ENCODE results near the gene CAPZB.
A peak's percentile ranks its signal among the peaks of the same experiment; 100 is the strongest.

CAPZB gene

DNA sequence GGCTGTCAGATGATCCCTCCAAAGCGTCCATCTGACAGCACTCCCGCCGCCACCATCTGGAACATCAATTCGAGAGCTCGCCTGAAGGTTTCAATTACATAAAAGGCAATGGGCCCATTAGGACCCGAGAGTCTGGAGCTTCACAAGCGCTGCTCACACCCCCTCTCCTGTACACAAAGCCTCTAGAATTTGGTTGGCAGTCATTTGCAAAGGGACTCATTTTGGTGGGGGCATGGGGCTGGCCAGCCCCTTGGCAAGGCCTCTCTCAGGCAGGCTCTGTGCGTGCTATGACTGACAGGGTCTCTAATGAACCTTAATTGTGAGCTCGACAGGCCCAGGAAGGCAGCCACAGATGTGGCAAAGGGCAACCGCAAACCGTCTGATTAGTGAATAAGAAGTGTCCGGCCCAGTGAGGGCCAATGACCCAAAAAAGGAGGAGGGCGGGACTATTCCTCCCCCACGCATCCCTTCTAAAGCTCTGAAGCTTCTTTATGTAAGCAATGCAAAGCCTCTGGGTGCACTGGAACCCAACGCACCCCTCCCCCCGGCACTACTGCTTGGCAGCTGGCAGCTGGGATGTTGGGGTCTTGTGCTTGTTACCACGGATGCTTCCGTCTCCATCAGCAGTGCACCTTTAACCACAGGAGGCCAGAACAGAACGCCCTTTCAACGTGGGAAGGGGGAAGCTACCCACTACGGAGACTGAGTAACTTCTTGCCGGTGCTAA lies 79.4 kb downstream of the CAPZB start:
- no peak for DNase-seq (ENCODE audit: low read depth)

DNA sequence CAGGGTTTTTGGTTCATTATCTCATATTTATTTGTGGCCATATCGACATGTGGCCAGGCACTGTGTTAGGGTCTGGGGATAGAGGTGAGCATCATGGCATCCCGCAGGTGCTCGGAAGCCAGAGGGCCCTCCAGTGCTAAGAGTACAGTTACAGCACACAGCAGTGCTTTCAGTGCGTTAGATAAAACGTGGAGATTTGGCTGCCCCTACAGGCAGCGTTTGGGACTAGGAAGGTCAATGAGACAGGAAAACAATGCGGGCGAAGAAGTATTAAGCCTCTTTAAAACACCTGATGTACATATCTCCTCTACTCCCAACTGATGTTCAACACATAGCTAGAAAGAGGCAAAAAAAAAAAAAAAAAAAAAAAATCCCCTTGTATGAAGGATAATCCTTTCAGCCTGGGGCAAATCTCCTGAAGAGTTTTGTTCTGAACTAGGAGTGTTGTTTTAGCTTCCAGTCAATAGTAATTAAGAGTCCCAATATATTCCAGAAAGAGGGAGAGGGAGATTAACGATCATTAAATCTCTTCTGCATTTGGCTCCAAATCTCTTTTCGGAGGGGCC lies 80.1 kb downstream of the CAPZB start:
- DNase-seq (ENCODE audit: low read depth), result no peak

DNA sequence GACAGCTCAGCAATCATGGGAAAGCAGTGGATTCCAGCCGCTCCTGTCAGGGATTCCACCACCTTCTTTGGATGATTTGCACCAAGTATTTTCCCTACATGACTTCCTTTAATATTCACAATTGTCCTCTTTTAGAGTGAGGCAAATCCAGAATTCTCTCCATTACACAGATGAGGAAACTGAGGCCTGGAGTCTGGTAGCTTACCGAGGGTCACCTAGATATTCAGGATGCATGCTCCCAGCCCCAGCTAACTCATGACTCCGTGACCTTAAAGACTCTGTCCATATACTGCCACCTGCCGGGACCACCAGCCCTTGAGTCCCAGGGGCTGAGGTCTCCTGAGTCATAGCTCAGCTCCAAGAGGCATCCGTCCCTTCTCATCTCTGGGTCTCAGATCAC lies 80.6 kb downstream of the CAPZB start:
- no peak for DNase-seq (ENCODE audit: low read depth)

DNA sequence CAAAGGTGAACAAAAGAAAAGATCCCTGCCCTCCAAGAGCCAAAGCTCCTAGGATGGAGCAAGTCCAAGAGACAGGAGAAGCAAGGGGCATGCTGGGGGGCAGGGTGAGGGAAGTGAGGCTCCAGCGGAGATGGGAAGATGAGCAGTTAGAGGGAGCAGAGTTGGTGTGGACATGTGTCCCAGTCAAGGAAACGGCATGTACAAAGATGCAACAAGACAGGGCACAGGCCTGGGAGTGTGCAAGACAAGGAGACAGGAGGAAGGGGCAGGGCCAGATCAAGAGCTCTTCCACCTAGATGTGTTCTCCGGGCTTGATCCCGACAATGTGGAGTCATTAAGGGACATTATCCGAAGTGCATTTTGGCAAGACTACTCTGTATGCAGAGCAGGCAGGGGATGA lies 82.1 kb downstream of the CAPZB start:
- DNase-seq (ENCODE audit: low read depth), result no peak

DNA sequence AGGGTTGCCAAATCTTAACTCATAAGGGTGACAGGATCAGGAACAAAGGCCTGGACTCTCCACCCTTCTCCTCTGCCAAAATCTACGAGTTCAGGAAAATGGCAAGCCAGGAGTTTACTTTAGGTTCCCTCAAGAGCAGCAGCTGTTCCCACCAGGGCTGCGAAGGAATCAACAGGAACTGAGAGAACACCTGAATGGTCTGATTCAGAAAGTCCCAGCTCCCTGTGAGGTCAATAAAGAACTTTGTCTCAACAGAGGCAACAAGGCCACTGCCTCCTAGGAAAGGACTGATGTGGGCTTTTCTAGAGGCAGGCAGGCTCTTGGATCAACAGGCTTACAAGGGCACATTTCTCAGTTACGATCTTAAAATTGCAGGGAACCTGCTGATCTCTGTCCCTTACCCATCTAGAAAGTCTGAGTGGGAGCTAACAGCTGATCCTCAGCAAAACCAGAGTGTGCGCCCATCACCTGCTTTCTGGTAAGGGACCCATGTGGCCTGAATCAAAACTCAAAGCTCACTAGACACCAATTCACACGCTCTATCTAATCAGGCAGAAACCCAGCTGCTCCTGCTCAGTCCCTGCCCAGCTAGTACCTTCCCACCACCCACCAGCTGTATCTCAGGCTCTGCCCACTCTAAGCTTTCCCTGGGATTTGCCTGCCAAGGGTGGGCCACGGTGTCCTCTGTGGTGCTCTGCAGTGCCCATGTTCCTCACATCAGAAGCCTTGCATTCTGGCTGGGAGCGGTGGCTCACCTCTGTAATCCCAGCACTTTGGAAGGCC lies 83.1 kb downstream of the CAPZB start:
- DNase-seq (ENCODE audit: low read depth), result no peak

DNA sequence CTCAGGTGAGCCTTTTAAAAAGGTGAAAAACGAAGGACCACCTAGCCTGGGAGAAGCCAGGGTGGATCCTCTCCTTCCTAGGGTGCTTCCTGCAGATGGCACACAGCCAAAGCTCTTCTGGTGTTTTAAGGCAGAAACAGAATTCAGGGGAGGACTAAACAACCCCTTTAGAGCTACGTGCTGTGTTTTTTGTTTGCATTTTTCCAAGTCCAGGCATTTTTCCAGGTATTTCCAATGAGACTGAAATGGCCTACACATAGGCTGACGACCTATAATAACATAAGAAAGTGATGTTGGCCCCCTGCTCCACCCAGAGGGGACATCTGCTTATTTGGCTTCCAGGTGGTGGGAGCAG lies 83.8 kb downstream of the CAPZB start:
- no peak for DNase-seq (ENCODE audit: low read depth)

DNA sequence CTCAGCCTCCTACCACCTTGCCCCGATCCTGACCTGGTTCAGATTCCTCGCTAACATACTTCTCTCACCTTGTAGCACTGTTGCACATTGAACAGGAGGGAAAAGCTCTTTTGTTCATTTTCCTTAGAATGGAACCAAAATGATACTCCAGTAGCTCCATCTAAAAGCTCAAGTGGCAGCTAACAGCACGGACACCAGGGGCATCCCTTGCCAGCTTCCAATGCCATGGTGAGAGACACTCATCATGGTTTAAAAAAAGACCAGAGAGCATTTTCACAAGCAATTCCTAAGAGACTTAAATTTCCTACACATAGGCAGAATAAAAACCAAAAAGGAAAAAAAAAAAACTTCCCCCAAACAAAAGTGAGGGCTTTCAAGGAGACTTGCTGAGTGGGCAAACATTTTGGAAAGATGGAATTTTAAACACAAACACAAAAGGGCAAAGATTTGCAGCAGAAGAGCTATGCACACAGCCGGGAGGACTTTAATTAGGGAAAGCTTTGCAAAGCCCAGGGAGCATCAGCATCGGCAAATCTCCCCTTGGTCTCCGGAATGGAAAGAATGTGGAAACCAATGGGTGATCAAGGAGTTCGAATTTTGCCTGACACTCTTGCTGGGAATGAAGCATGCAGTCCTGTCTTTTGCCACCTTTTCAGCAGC lies 84.3 kb downstream of the CAPZB start:
- no peak for DNase-seq (ENCODE audit: low read depth)

DNA sequence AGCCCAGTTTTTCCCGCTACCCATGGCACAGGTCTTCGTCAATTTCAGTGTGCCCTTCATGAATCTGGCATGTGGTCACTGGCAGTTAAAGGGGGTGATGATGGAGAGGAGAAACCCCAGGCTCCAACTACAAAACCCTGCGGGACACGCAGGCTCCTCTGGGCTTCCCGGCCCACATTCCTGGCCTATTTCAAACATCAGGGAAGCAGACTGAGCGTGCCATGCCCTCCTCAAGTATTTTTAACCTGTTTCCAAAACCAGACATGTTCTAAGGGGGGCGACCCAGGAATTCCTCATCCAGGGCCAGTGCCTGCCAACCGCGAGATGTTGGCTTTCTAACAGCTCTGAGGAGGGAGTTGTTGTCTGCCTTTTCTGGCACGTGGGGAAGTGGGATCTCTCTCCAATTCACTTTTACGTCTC lies 85.1 kb downstream of the CAPZB start:
- no peak for DNase-seq (ENCODE audit: low read depth)

DNA sequence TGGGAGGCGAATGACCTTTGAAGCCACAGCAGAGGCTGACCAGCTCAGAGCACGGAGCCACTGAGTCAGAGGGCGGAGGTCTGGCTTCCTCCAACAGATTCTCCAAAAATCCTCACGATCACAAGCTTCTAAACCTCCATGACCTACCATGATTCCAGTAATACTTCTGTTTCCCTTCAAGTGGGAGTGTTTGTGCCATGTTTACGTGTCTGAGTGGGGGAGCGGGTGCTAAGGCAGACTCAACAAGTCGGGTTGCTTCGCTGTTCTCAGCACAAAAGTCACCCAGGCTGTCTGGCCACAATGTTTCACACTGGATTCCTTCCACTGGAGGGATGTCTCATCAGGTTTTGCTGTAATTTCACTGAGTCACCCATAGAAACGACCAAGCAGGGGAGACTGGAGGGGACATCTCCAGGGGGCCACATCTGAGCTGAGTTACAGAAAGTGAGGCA lies 87.0 kb downstream of the CAPZB start:
- no peak for DNase-seq (ENCODE audit: low read depth)

DNA sequence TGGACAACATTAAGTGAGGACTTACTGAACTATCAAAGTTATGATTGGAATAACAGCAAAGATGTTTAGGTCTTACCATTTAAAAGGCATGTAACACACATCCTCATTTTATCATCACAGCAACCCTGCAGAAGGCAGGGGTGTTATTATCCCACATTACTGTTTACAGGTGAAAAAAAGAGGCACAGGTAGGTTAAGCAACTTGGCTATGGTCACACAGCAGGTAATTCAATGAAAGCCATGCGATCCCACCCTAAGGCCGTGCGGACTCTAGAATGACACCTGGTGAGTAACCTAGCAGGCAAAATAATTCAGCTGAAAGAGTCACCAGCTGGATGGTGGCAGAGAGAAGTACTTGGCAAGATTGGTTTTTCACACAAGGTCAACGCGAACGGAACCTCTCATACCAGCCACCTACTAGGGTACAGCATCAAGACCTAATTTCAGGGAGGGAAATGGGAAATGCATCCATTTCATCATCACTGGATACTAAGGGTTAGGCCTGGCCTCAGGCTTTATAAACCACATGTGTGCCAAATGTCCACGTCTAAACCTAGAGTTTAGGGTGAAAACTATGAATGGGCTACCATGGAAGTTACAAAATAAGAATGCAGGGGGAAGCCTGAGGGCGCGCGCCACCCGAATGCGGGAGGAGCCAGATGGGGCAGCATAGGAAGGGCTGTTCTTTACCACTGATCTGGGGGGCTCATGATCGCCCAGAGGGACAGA lies 88.0 kb downstream of the CAPZB start:
- DNase-seq (ENCODE audit: low read depth), result no peak

DNA sequence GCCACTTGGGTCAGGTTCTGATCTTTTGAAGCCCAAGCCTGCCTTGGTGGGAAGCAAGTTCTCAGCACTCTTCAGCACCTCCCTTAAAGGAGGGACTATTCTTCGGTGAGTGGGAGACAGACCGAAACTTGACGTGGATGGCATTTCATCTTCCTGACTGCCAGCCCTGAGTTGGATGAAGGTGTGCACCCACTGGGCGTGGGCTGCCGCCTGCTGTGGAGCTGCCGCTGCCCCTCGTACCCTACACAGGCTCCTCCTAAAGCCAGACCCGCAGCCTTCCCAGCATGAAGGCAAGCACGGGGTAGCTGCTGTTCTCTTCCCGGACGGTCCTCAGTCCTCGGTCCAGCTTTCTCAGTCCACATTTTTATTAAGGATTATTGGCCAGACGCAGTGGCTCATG lies 89.1 kb downstream of the CAPZB start:
- DNase-seq (ENCODE audit: low read depth), result no peak

DNA sequence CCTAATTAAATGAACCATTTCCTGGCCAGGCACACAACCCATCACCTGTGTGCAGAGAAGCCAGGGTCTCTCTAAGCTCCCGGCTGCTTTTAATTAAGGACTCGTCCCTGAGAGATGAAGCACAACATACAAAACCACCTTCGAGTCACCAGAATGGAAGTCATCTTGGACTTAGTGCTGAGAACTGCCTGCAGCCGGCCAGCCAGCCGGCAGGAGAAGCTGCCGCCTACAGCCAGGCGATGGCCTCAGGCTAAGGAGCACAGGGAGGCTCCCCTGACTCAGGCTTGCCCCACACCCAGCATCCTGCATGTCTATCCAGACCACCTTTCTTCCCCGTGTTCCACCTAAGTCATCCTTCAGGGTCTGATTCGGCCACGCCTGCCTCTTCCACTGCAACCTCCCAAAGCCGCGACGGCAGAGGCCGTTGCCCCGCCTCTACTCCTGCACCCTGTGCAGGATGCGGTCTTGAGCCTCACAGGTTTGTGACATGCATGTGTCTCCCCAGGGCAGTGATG lies 89.6 kb downstream of the CAPZB start:
- no peak for DNase-seq (ENCODE audit: low read depth)

DNA sequence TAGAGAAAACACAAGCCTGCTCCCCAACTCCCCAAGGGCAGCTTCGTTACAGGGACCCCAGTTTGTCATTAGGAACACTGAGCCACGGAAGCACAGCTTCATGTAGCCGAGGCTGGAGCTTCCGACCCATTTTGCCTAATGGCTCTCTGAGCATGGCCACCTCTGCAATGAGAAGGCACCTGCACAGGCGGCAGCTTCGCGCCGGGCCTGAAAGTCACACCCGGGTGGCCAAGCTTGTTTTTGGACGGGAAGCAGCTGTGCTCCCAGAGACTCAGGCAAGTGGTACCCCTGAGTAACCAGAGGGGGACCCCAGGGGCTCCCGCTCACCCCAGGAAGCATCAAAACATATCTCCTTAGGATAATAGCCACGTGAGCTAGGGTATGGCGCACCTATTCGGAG lies 92.3 kb downstream of the CAPZB start:
- DNase-seq (ENCODE audit: low read depth), result no peak

DNA sequence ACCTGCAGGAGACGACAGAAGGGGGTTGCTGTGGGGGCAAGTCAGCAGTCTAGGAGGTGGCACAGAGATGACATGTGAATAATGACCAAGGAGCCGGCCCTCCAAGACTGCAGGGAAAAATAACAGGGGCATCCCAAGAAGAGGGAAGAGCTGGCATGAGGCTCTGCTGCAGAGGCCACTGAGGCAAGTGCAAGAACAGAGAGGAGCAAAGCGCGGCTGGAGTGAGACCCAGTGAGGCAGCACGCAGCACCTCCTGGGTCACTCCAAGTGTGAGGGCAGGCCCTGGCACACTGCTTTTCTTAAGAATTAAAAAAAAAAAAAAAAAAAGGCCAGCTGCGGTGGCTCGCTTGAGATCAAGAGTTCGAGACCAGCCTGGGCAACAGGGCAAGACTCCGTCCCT lies 93.1 kb downstream of the CAPZB start:
- no peak for DNase-seq (ENCODE audit: low read depth)

DNA sequence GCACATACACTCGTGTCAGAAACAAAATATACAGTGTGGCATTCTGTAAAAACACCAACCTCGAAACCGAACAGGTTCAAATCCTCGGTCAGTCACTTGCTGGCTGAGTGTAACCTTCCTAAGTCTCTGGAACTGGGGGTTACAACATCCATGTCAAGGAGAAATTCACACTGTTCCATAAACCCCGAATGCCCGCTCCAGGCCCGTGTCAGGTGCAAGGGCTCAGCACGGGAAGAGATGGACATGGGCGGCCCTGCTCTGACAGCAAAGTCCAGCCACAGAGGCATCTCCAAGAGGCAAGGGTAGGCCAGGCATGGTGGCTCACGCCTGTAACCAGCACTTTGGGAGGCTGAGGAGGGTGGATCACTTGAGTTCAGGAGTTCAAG lies 93.8 kb downstream of the CAPZB start:
- DNase-seq (ENCODE audit: low read depth), result no peak

DNA sequence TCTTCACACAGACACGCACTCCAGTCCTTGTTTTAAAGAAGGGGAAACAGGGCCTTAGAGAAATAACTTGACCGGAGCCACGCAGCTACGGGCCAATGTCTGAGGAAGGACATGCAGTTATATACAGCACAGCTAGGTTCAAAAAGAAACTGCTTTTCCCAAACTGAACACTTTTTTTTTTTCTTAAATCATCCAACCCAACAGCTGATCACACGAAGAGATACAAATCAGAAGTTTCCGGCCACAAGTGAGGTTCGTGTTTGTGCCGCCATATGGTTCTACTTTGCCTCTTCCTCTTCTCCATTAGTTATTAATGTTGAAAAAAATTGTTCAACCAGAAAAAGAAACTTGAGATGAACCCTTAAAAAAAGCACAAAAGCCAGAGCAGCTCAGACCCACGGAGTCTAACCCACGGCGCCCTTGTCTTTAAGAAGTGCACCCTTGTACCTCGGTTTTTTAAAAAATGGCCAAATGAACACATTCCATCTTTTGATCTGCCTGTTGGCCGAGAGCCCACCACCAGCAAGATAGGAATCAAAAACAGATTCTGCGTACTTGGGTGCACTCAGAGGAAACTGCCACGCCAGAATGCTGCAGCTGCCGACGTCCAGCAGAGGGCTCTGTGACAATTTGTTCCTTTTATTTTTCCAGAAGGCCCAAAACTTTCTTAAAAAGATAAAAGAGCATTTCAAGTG lies 94.3 kb downstream of the CAPZB start:
- DNase-seq (ENCODE audit: low read depth), result peak; percentile 40

DNA sequence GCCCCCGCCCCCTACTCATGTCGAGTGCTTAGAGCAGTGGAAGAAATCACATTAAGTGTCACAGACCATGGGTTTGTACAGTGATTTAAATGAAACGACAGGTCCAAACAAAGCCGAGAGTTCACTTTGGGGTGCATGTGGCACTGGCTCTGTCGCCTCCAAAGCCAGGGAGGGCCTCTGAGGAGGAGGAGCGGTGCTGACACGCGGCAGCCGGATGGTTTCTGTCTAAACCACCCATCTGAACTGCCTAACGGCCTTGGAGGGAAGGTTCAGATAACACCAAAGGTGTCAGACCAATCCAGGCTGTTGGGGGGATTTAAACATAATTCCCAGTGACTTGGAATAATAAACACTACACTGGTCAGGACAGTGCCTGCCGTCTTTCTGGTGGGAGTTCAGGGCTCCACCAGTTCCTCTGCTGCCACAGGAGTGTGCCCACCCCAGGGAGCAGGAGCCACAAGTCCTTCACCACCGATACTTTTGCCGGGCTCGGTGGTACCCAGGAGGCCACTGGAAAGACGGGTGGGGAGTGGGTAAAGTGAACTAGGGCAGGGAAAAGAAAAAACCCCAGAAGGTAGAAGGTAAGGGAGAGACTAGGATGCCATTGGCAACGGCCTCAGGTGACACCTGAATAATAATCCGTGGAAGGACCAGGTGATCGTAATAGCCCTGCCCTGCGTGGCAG lies 95.0 kb downstream of the CAPZB start:
- no peak for DNase-seq (ENCODE audit: low read depth)

DNA sequence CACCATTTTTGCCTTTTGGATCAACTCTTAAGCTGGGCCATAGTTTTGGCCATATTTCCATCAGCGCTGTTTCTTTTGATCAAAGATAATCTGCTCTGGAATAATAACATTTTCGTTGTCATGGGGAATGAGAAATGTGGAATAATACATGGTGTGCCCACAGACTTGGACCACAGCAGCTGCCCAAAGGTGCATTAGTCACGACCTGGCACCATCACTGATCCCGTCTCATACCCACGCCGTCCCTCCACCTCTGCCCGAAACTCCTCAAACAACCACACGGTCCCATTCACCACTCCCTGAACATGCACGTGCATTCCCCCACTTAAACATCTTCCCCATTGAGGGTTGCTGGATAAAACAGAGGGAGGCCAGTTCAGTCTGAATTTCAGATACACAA lies 96.4 kb downstream of the CAPZB start:
- no peak for DNase-seq (ENCODE audit: low read depth)

DNA sequence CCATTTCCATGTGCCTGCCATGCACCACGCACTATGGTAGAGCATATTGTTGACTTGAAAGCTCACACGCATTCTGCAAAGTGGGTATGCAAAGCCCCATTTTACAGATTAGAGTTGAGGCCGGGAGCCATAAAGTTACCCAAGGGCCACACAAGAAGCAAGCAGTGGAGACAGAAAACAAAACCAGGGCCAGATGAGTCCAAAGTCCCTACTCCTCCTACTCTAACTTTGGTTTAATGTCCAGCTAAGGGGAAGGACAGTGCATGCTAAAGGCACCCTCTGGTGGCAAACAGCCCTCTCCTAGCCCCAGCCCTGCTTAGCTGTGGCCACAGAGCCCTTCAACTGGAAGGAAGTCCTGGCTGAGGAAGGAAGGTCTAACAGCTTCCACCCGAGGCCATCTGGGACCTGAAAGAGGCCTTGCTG lies 98.3 kb downstream of the CAPZB start:
- no peak for DNase-seq (ENCODE audit: low read depth)

DNA sequence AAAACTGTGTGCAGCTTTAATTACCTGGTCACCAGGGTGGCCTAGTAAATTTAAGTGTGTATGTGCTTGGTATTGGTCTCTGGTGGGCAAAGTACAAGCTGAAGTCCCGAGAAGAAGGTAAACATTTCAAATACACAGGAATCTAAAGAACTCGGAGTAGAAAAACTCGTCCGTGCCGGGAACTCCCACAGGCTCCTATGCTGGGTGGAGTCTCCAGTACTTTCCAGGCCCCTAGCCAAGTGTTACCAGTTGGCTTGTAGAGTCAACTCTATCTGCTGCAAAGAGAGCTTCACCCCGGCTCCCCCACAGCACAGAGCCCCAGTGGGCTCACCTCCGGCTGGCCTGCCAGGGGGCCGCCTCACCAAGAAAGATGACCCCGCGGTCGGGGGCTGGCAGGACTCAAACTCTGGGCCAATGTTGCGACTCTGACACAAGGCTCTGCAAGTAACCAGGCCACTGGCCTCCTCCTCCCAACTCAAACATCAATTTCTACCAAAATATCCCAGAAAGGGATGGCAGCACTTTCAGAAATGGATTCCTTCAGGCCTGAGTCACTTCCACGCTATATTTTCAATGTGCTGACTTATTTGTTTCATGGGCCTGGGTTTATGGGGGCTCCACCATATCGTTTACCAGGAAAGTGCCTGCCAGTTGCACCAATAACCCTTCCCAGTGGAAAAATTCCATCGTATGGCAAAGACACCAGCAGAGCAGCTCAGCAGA lies 99.3 kb downstream of the CAPZB start:
- no peak for DNase-seq (ENCODE audit: low read depth)

Data from stimulated activated CD8-positive, alpha-beta memory T cell treated with anti-CD3 and anti-CD28 coated beads, Interleukin-15, amount 100 ng/mL, for 1 hour (primary cell).